C4-2B (cell line): ENCODE measurements around the gene RNF34.
A peak's percentile ranks its signal among the peaks of the same experiment; 100 is the strongest.

Experiments
- H3K27ac ChIP-seq: fragments of 450-650 bp; 2 replicates; pipeline ENCODE4 v1.5.1; 2017
- ZFX ChIP-seq: fragments of 450-650 bp; IDR thresholded peaks from 2 replicates; pipeline ENCODE4 v1.6.1; 2017
- TF ChIP-seq, protein P1 (sequence below): fragments of 450-650 bp; conservative IDR thresholded peaks from 2 replicates; pipeline ENCODE4 v1.5.1; 2017; ENCODE audit warnings: mild to moderate bottlenecking

RNF34 gene

DNA sequence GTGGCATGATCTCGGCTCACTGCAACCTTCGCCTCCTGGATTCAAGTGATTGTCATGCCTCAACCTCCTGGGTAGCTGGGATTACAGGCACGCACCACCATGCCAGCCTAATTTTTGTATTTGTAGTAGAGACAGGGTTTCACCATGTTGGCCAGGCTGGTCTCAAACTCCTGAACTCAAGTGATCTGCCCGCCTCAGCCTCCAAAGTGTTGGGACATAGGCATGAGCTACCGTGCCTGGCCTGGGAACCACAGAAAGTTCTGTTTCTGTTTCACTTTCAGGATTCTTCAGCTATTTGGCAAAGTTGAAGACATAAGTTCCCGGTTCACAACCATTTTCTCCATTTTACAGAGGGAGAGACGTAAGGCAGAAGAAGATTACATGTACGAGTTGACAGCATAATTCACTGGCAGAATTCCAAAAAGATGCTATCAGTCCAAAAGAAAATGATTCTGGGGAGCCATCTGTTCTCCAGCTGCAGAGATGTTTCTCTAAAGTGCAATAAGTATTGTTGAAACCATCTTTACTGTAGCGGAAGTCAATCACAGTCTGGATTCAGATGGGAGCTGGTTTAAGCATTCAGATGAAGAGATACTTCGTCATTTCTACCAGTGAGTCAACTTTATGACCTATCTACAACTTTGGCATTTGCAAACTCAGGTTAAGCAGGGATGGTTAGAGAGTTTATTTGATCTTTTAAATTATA lies 8.1 kb upstream of the RNF34 start:
- TF ChIP-seq ZFX, result no peak
- TF ChIP-seq, protein P1, sequence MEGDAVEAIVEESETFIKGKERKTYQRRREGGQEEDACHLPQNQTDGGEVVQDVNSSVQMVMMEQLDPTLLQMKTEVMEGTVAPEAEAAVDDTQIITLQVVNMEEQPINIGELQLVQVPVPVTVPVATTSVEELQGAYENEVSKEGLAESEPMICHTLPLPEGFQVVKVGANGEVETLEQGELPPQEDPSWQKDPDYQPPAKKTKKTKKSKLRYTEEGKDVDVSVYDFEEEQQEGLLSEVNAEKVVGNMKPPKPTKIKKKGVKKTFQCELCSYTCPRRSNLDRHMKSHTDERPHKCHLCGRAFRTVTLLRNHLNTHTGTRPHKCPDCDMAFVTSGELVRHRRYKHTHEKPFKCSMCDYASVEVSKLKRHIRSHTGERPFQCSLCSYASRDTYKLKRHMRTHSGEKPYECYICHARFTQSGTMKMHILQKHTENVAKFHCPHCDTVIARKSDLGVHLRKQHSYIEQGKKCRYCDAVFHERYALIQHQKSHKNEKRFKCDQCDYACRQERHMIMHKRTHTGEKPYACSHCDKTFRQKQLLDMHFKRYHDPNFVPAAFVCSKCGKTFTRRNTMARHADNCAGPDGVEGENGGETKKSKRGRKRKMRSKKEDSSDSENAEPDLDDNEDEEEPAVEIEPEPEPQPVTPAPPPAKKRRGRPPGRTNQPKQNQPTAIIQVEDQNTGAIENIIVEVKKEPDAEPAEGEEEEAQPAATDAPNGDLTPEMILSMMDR, result no peak
- no peak overlapping the region for H3K27ac ChIP-seq

DNA sequence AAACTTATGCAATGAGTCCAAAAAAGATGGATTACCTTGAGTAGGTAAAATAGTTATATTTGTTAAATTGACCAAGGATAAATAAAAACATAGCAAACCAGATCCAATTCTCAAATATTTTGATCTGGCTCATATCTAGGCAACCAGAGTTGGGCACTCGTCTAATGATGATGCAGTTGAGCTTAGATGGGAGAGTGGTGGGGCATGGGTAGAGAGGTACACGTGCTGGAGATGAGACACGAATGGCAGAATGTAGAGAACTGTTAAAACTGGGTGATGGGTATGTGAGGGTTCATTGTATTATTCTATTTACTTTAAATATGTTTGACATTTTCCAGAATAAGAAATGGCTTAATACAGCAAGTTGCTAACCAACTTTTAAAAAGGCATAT lies 7.6 kb upstream of the RNF34 start:
- TF ChIP-seq, protein P1, result no peak
- no peak for TF ChIP-seq ZFX

DNA sequence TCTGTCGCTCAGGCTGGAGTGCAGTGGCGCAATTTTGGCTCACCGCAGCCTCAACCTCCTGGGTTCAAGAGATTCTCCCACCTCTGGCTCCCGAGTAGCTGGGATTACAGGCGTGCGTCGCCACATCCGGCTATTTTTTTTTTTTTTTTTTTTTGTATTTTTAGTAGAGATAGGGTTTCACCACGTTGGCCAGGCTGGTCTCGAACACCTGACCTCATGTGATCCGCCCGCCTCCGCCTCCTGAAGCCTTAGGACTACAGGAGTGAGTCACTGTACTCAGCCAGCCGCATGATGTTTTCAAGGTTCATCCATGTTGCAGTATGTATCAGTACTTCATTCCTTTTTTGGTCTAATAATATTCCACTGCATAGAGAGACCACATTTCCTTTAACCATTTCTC lies 2.4 kb upstream of the RNF34 start:
- TF ChIP-seq, protein P1, result no peak
- no peak for TF ChIP-seq ZFX
- no peak overlapping the region for H3K27ac ChIP-seq

More for the DNA sequence above, 7.6 kb upstream of the RNF34 start:
- H3K27ac ChIP-seq, result no peak overlapping the region

DNA sequence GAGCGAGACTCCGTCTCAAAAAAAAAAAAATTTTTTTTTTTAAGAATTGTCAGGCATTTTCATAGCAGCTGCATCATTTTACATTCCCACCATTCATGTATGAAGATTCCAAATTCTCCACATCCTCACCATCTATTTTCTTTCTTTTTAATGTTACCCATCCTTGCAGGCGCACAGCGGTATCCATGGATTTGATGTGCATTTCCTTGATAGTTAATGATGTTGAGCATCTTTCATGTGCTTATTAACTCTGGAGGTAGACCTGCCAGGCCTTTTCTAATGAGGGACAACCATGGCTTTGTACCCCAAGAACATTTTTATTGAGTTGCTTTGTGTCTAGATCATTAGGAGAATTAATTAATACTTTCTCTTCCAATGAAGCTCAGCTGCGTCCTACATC lies 1.6 kb upstream of the RNF34 start:
- H3K27ac ChIP-seq, result no peak overlapping the region
- TF ChIP-seq, protein P1, result no peak
- no peak for TF ChIP-seq ZFX

DNA sequence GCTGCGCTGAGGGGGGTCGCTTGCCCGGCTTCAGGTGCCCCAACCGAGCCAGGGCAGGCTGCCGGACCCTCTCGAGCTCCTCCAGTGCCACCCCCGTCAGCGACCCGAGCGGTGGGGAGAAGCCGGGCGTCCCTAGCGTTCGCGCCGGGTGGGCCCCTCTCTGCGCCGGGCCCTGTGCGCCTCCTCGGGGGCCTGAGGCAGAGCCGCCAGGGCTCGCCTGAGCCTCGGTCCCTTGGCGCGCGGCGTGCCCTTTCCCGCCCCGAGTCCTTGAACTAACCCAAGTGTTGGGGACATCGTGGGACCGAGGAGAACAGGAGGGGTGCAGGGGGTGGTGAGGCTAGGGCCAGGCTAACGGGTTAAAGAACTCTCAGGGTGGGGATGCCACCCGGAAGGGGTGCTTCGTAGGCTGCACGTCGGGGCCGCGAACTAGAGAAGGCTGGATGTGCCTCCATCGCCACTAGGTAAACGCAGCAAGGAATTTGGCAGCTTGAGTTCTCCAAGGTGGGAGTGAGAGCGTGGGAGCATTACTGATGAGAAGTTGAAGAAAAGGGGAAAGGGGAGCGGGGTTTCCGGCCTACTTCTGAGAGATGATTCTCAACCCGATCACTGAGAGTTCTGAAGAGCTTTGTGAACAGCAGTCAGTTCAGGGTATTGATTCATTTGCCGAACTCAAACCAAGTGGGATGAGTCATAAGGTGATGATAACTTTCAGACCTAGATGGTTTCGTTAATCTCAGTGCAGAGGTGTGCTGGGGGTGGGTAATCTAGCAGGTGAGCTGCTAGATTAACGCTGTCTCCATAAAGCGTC lies 618 bp downstream of the RNF34 start:
- H3K27ac ChIP-seq, result peak overlapping the region; percentile 89
- TF ChIP-seq, protein P1, result no peak
- peak; percentile 61 for TF ChIP-seq ZFX

DNA sequence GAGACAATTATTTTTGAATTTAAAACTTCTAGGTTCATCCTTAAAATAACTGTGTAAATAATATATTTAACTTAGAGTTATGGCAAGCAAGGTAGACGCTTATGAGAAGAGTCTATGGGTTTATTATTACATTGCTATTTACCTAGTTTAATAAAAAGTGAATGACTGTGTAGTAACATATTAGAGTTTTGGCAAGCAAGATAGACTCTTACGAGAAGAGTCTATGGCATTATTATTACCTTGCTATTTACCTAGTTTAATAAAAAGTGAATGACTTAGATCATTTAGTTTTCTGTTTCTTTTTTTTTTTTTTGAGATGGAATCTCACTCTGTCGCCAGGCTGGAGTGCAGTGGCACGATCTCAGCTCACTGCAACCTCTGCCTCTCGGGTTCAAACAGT lies 3.8 kb downstream of the RNF34 start:
- TF ChIP-seq, protein P1, result no peak
- no peak for TF ChIP-seq ZFX
- H3K27ac ChIP-seq, result peak overlapping the region; percentile 42; the same call in 1 of the 2 replicates

DNA sequence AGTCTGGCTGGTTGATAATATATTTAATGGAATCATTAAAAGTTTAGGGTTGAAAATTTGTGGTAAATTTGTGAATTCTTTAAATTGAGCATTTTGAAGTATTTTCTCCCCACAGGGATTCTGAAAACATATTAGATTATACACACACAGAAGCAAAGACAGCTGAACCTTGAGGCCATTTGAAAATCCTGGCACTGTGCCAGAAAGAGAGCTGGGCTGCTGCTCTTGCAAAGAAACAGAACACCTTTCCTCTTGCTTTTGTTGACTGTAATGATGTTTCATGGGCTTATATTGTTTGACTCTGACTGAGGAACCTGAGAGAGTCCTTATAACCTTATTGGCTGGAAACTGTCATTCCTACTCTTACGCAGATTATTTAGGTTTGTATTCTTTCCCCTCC lies 4.8 kb downstream of the RNF34 start:
- no peak for TF ChIP-seq ZFX
- TF ChIP-seq, protein P1, result no peak
- peak overlapping the region; percentile 59 for H3K27ac ChIP-seq
